Endodermal cell (in vitro differentiated cells): ENCODE results near the gene TMUB2. TPM values are rescaled to one million over a fixed set of nuclear protein-coding genes. Genes with fewer than 3 reads are reported as not detected.

Experiments used
- DNase-seq: peaks from one replicate; pipeline ENCODE4 v3.0.0-alpha.2; 2017
- H3K27ac ChIP-seq: 2 replicates; pipeline ENCODE4 v1.5.1; 2013; ENCODE audit warnings: mild to moderate bottlenecking, low read depth, low read length, moderate library complexity
- H3K27me3 ChIP-seq: 2 replicates; pipeline ENCODE4 v1.6.1; 2013; ENCODE audit warnings: mild to moderate bottlenecking, low read length, moderate library complexity; ENCODE audit not compliant: insufficient read depth, control insufficient read depth, poor library complexity, severe bottlenecking
- H3K36me3 ChIP-seq: 2 replicates; pipeline ENCODE4 v1.7.0; 2013; ENCODE audit warnings: mild to moderate bottlenecking, low read length, moderate library complexity; ENCODE audit not compliant: control insufficient read depth, insufficient read depth
- H3K4me1 ChIP-seq: one replicate; pipeline ENCODE4 v1.7.0; 2013; ENCODE audit warnings: low read length; ENCODE audit not compliant: control insufficient read depth, insufficient read depth
- H3K4me3 ChIP-seq: 2 replicates; pipeline ENCODE4 v1.5.1; 2013; ENCODE audit warnings: mild to moderate bottlenecking, low read length, moderate library complexity
- H3K9ac ChIP-seq: 2 replicates; pipeline ENCODE4 v1.6.1; 2013; ENCODE audit warnings: mild to moderate bottlenecking, low read length, moderate library complexity; ENCODE audit not compliant: poor library complexity, severe bottlenecking; ENCODE audit errors: extremely low read depth
- H3K9me3 ChIP-seq: 2 replicates; pipeline ENCODE4 v1.6.1; 2013; ENCODE audit warnings: mild to moderate bottlenecking, low read length, moderate library complexity; ENCODE audit not compliant: control insufficient read depth
- H3K27ac Mint-ChIP-seq: 2 replicates; pipeline ENCODE4 v1.8.0; 2020; ENCODE audit warnings: mixed read lengths
- H3K27me3 Mint-ChIP-seq: 2 replicates; pipeline ENCODE4 v1.8.0; 2021; ENCODE audit warnings: mild to moderate bottlenecking, mixed read lengths; ENCODE audit not compliant: insufficient read depth
- H3K36me3 Mint-ChIP-seq: 2 replicates; pipeline ENCODE4 v1.8.0; 2020; ENCODE audit warnings: low read depth, mixed read lengths
- H3K4me1 Mint-ChIP-seq: 2 replicates; pipeline ENCODE4 v1.8.0; 2020; ENCODE audit warnings: mixed read lengths
- H3K4me3 Mint-ChIP-seq: 2 replicates; pipeline ENCODE4 v1.8.0; 2020; ENCODE audit warnings: mild to moderate bottlenecking, moderate library complexity, mixed read lengths
- H3K9me3 Mint-ChIP-seq: 2 replicates; pipeline ENCODE4 v1.8.0; 2020; ENCODE audit warnings: mild to moderate bottlenecking, mixed read lengths
- WGBS, 2 experiments: methylation state at CpG; one replicate each; pipeline versions ENCODE4 v1.1.5 to v1.1.7; 2013; ENCODE audit warnings: missing lambda C conversion rate in 2 of 2, mixed read lengths in 1 of 2; ENCODE audit not compliant: insufficient coverage in 1 of 2, insufficient read length in 1 of 2; 5-methylcytosine and 5-hydroxymethylcytosine counted together
- total RNA-seq, 2 donors: library from RNA; stranded (reverse); fragmentation: NEBNext Ultra II Directional in 1 of 2; extraction: Animal tissue kit (Norgen Biotek cat#: 25700) in 1 of 2; gene quantifications; 2 replicates in 1 of 2; 3 replicates in 1 of 2; pipeline ENCODE4 v1.2.1, GENCODE V29; 2021
- TF ChIP-seq, protein P1 (sequence below): fragments of 200-600 bp; sonication (generic); conservative IDR thresholded peaks from 2 replicates; pipeline ENCODE4 v1.5.0; 2021; ENCODE audit warnings: antibody characterized with exemption, mild to moderate bottlenecking

TMUB2 gene
- total RNA-seq, 2 donors from 2014 or later, result 28.8 to 33.1 TPM

DNA sequence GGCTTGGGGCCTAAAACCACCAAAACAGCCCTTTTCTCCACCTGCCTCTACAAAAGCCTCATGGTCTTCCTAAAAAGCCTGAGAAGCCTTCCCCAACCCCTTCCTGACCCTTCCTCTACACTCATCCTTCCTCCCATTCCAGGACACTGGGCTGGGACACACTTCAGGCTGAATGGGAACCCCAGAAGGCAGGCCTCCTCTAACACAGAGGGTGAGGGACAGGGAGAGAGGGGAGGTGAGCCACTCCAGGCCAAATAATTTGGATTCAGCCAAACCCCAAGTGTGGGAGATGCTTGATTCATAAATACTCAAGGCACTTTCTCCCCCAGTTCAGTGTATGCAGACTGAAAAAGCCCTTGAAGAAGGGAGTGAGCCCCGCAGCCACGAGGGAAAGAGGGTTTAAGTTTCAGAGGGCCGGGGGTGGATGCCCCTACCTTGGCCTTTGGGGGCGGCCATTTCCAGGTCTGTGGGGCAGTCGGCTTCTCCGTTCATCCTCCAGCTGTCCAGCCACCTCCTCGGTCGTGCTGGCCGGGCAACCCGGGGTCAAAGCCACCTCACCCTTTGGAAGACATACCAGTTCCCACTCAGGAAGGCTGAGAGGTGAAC, 31.1 kb downstream of the TMUB2 start:
- Mint-ChIP-seq H3K27me3 (no peaks in the 10 kb centered on the region), H3K36me3 (peaks cover 47% of the 10 kb centered on the region), H3K4me3 (peak overlapping the region; percentile 86), H3K27ac (peak overlapping the region; percentile 66), H3K4me1 (peaks cover 12% of the 10 kb centered on the region), H3K9me3 (no peaks in the 10 kb centered on the region)
- Histone ChIP-seq H3K4me1 (peaks cover 3% of the 10 kb centered on the region), H3K36me3 (peaks cover 42% of the 10 kb centered on the region), H3K27me3 (no peaks in the 10 kb centered on the region), H3K9ac (peak overlapping the region; percentile 22), H3K27ac (no peak overlapping the region), H3K9me3 (no peaks in the 10 kb centered on the region), H3K4me3 (peak overlapping the region; percentile 84)
- TF ChIP-seq, protein P1, sequence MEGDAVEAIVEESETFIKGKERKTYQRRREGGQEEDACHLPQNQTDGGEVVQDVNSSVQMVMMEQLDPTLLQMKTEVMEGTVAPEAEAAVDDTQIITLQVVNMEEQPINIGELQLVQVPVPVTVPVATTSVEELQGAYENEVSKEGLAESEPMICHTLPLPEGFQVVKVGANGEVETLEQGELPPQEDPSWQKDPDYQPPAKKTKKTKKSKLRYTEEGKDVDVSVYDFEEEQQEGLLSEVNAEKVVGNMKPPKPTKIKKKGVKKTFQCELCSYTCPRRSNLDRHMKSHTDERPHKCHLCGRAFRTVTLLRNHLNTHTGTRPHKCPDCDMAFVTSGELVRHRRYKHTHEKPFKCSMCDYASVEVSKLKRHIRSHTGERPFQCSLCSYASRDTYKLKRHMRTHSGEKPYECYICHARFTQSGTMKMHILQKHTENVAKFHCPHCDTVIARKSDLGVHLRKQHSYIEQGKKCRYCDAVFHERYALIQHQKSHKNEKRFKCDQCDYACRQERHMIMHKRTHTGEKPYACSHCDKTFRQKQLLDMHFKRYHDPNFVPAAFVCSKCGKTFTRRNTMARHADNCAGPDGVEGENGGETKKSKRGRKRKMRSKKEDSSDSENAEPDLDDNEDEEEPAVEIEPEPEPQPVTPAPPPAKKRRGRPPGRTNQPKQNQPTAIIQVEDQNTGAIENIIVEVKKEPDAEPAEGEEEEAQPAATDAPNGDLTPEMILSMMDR, result no peak
- DNase-seq, result no peak
- WGBS, 2 experiments, result 16 to 26% methylated on average over 3 to 10 of the region's 10 CpGs

- peak overlapping the region; percentile 66 for H3K27ac Mint-ChIP-seq
- peak overlapping the region; percentile 84 for H3K4me3 ChIP-seq
- peak overlapping the region; percentile 63 for H3K27ac ChIP-seq
- peaks cover 40% of the 10 kb centered on the region for H3K36me3 Mint-ChIP-seq
- peak; percentile 91 for DNase-seq
- H3K9me3 Mint-ChIP-seq, result no peaks in the 10 kb centered on the region
- no peaks in the 10 kb centered on the region for H3K27me3 ChIP-seq
- peak overlapping the region; percentile 67 for H3K9ac ChIP-seq
- peaks cover 3% of the 10 kb centered on the region for H3K4me1 ChIP-seq
- H3K36me3 ChIP-seq, result peaks cover 38% of the 10 kb centered on the region
- WGBS, 2 experiments, result 0% methylated on average over 5 to 77 of the region's 89 CpGs
- TF ChIP-seq, protein P1, result peak; percentile 73
- peaks cover 14% of the 10 kb centered on the region for H3K4me1 Mint-ChIP-seq
- H3K9me3 ChIP-seq, result no peaks in the 10 kb centered on the region
- no peaks in the 10 kb centered on the region for H3K27me3 Mint-ChIP-seq
- peak overlapping the region; percentile 86 for H3K4me3 Mint-ChIP-seq
Observed at GRCh38 chr17:44218344-44219107, 31.8 kb downstream of the TMUB2 start.

GRCh38 chr17:44219108-44219615, 32.4 kb downstream of the TMUB2 start:
- Mint-ChIP-seq H3K27me3 (no peaks in the 10 kb centered on the region), H3K4me1 (peaks cover 14% of the 10 kb centered on the region), H3K9me3 (no peaks in the 10 kb centered on the region), H3K36me3 (peaks cover 33% of the 10 kb centered on the region), H3K27ac (no peak overlapping the region), H3K4me3 (peak overlapping the region; percentile 86)
- H3K9ac ChIP-seq, result peak overlapping the region; percentile 67
- DNase-seq, result peak; percentile 87
- no peaks in the 10 kb centered on the region for H3K27me3 ChIP-seq
- 0% methylated on average over 6 to 73 of the region's 73 CpGs for WGBS, 2 experiments
- H3K9me3 ChIP-seq, result no peaks in the 10 kb centered on the region
- TF ChIP-seq, protein P1, result peak; percentile 66
- peak overlapping the region; percentile 74 for H3K4me3 ChIP-seq
- peak overlapping the region; percentile 89 for H3K27ac ChIP-seq
- peaks cover 3% of the 10 kb centered on the region for H3K4me1 ChIP-seq
- H3K36me3 ChIP-seq, result peaks cover 32% of the 10 kb centered on the region
